GM12878 (cell line): ENCODE data around the gene GMCL2. TPM values are rescaled to one million over a fixed set of nuclear protein-coding genes. Genes with fewer than 3 reads are reported as not detected.

ENCODE experiments used
- ATAC-seq: fragments of 200-7000 bp; cut with Tn5 transposase; 3 replicates; pipeline ENCODE4 v1.9.1; 2020; ENCODE audit warnings: mild to moderate bottlenecking, moderate library complexity
- Bru-seq: library from RNA; stranded (reverse); fragments of 400-500 nt; gene quantifications from one replicate; lab custom pipeline; 2021; lab: Mats Ljungman, UMichigan
- BruChase-seq, 2 experiments: library from RNA; stranded (reverse); fragments of 400-500 nt; gene quantifications; one replicate each; lab custom pipeline; 2021; lab: Mats Ljungman, UMichigan
- BruUV-seq: library from RNA; stranded (reverse); fragments of 400-500 nt; replicated peaks from 2 replicates; lab custom pipeline; 2021; lab: Mats Ljungman, UMichigan
- CTCF ChIA-PET: fragments of 300-600 bp; sonication (Branson Sonifier 250); formaldehyde crosslinking; extraction: SDS; loops from one replicate; lab custom pipeline; 2021; ENCODE audit warnings: inconsistent platforms; lab: Yijun Ruan, JAX
- POLR2A ChIA-PET: fragments of 350-600 bp; formaldehyde crosslinking; extraction: SDS; loops from one replicate; lab custom pipeline; 2021; ENCODE audit warnings: inconsistent platforms; lab: Charles Lee
- RAD21 ChIA-PET: fragments of 300-600 bp; sonication (Branson Sonifier 250); formaldehyde crosslinking; loops from one replicate; lab custom pipeline; 2023; ENCODE audit warnings: antibody characterized with exemption; ENCODE audit not compliant: unreplicated experiment; lab: Charles Lee
- SMC1A ChIA-PET: fragments of 300-600 bp; sonication (Branson Sonifier 250); formaldehyde crosslinking; loops from one replicate; lab custom pipeline; 2023; ENCODE audit not compliant: unreplicated experiment, uncharacterized antibody; lab: Charles Lee
- DNase-seq: peaks from one replicate; pipeline ENCODE4 v3.0.0-alpha.2; 2011; ENCODE audit warnings: low read depth, low spot score
- FAIRE-seq: peaks from 3 replicates; lab custom pipeline; 2011; peaks lifted over from hg19 to GRCh38; lab: Jason Lieb, UNC
- H2AFZ ChIP-seq: 2 replicates; pipeline ENCODE4 v1.6.0; 2011; ENCODE audit warnings: low read depth, low read length, control low read depth; ENCODE audit not compliant: control insufficient read depth
- H3K27ac ChIP-seq: 2 replicates; pipeline ENCODE4 v1.5.1; 2011; ENCODE audit warnings: control low read depth; ENCODE audit not compliant: control insufficient read depth, insufficient read depth
- H3K27me3 ChIP-seq, 2 experiments: replicated peaks in 1 of 2; 2 replicates each; pipeline versions ENCODE4 v1.6.0 to v1.6.1; 2011; ENCODE audit warnings: low read length in 1 of 2; ENCODE audit not compliant: control insufficient read depth in 2 of 2, insufficient read depth in 2 of 2
- H3K36me3 ChIP-seq, 2 experiments: 2 replicates each; pipeline ENCODE4 v1.5.1; 2011; ENCODE audit warnings: low read length in 1 of 2; ENCODE audit not compliant: control insufficient read depth in 2 of 2, insufficient read depth in 2 of 2
- H3K4me1 ChIP-seq: 2 replicates; pipeline ENCODE4 v1.6.1; 2011; ENCODE audit warnings: mild to moderate bottlenecking, low read length, moderate library complexity, mixed read lengths; ENCODE audit not compliant: control insufficient read depth, insufficient read depth
- H3K4me2 ChIP-seq: 2 replicates; pipeline ENCODE4 v1.6.0; 2011; ENCODE audit warnings: control low read depth; ENCODE audit not compliant: control insufficient read depth, insufficient read depth
- H3K4me3 ChIP-seq: fragments of 200-600 bp; sonication (generic); 2 replicates; pipeline ENCODE4 v1.5.1; 2016
- H3K79me2 ChIP-seq: 2 replicates; pipeline ENCODE4 v1.6.0; 2011; ENCODE audit warnings: low read length; ENCODE audit not compliant: control insufficient read depth, insufficient read depth
- H3K9ac ChIP-seq: 2 replicates; pipeline ENCODE4 v1.8.0; 2011; ENCODE audit warnings: low read length, control low read depth, mixed read lengths; ENCODE audit not compliant: control insufficient read depth, insufficient read depth
- H3K9me3 ChIP-seq: replicated peaks from 3 replicates; pipeline ENCODE4 v1.5.1; 2011; ENCODE audit warnings: mild to moderate bottlenecking, low read length; ENCODE audit not compliant: control insufficient read depth, insufficient read depth
- H4K20me1 ChIP-seq: 2 replicates; pipeline ENCODE4 v1.6.0; 2011; ENCODE audit not compliant: control insufficient read depth, insufficient read depth
- BMI1 ChIP-seq: fragments of 450-650 bp; IDR thresholded peaks from 2 replicates; pipeline ENCODE4 v1.6.1; 2016; ENCODE audit warnings: mild to moderate bottlenecking, moderate library complexity, borderline replicate concordance
- KAT2A ChIP-seq: conservative IDR thresholded peaks from 2 replicates; pipeline ENCODE4 v1.6.1; 2011; ENCODE audit warnings: low read depth, low read length; ENCODE audit not compliant: control insufficient read depth
- MTA2 ChIP-seq: fragments of 450-650 bp; IDR thresholded peaks from 2 replicates; pipeline ENCODE4 v1.6.1; 2016; ENCODE audit warnings: low read depth, mild to moderate bottlenecking, moderate library complexity
- RBBP5 ChIP-seq: fragments of 200-600 bp; sonication (generic); conservative IDR thresholded peaks from 2 replicates; pipeline ENCODE4 v1.6.1; 2016
- ZZZ3 ChIP-seq: IDR thresholded peaks from 2 replicates; pipeline ENCODE4 v1.6.1; 2011; ENCODE audit warnings: low read depth; ENCODE audit not compliant: control insufficient read depth, insufficient read length
- WGBS: methylation state at CpG from one replicate; pipeline ENCODE4 v1.1.6; 2016; ENCODE audit warnings: low lambda C conversion rate; ENCODE audit not compliant: insufficient replicate concordance, insufficient coverage; ENCODE audit errors: missing lambda C conversion rate; 5-methylcytosine and 5-hydroxymethylcytosine counted together
- in situ Hi-C: fragments of 300-500 bp; cut with MboI; formaldehyde crosslinking; loops from 9 replicates; pipeline ENCODE4 v1.14.3; 2018; ENCODE audit warnings: mixed read lengths
- intact Hi-C: fragments of 100-400 bp; cut with micrococcal nuclease; formaldehyde crosslinking; loops from one replicate; pipeline ENCODE4 v1.14.2; 2022; ENCODE audit not compliant: unreplicated experiment
- long read RNA-seq, 2 experiments: library from polyadenylated mRNA; unstranded; transcript quantifications; one replicate each; pipeline ENCODE4 v2.0.0, GENCODE V29; 2019 to 2020
- polyA minus RNA-seq, 3 experiments: library from RNA; depleted of rRNA, polyadenylated mRNA; stranded (reverse); fragments of >200 nt; gene quantifications; 2 replicates each; pipeline ENCODE4 v1.2.3, GENCODE V29; 2011
- polyA plus RNA-seq, 11 experiments: library from polyadenylated mRNA; depleted of rRNA in 4 of 11; unstranded in 6 of 11; stranded (reverse) in 5 of 11; fragments of >200 nt; fragmentation: Nextera tagmentation in 4 of 11; fragmentation: Illumina TruSeq in 1 of 11; extraction: Ambion mirVana in 4 of 11; extraction: Trizol in 1 of 11; gene quantifications; 1 replicate in 1 of 11; 2 replicates in 10 of 11; pipeline versions ENCODE4 v1.2.1 to v1.2.3, GENCODE V29; 2011 to 2016; ENCODE audit warnings: inconsistent platforms in 2 of 11, missing spikeins in 2 of 11, low read depth in 1 of 11
- total RNA-seq, 4 experiments: library from RNA; depleted of rRNA in 3 of 4; stranded (reverse); fragments of >200 nt in 3 of 4; fragmentation: Illumina TruSeq in 1 of 4; extraction: Trizol in 1 of 4; gene quantifications; 2 replicates each; pipeline versions ENCODE4 v1.2.1 to v1.2.3, GENCODE V29; 2013 to 2021
- TF ChIP-seq, protein P1 (sequence below): IDR thresholded peaks from 2 replicates; pipeline ENCODE4 v1.6.1; 2012; ENCODE audit warnings: low read length, inconsistent platforms

GMCL2 gene, protein sequence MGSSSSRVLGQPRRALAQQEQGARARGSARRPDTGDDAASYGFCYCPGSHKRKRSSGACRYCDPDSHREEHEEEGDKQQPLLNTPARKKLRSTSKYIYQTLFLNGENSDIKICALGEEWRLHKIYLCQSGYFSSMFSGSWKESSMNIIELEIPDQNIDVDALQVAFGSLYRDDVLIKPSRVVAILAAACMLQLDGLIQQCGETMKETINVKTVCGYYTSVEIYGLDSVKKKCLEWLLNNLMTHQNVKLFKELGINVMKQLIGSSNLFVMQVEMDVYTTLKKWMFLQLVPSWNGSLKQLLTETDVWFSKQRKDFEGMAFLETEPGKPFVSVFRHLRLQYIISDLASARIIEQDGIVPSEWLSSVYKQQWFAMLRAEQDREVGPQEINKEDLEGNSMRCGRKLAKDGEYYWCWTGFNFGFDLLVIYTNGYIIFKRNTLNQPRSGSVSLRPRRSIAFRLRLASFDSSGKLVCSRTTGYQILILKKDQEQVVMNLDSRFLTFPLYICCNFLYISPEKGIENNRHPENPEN
- total RNA-seq (2013; cell fraction: nucleolus; rRNA removed) = not detected in 2 replicates
- not detected in 2 replicates for total RNA-seq (2014; rRNA removed)
- total RNA-seq (2014; rRNA removed; fragmentation: Illumina TruSeq; extraction: Trizol) = not detected in 2 replicates
- not detected in 2 replicates for total RNA-seq (2021)
- not detected for polyA plus RNA-seq (2011; ENCODE audit: low read depth)
- polyA plus RNA-seq (2011; rRNA removed) = 0.04 TPM in 1 of 2 replicates, not detected in the other
- not detected in 2 replicates for polyA plus RNA-seq (2011; cell fraction: cytosol; rRNA removed)
- not detected in 2 replicates for polyA plus RNA-seq (2011; cell fraction: nucleus; rRNA removed)
- polyA plus RNA-seq (2012) = not detected in 2 replicates
- not detected in 2 replicates for polyA plus RNA-seq (2014; fragmentation: Illumina TruSeq; extraction: Trizol)
- polyA plus RNA-seq (2014; fragmentation: Nextera tagmentation; extraction: Ambion mirVana) = not detected
- polyA plus RNA-seq (2014; rRNA removed) = not detected in 2 replicates
- polyA plus RNA-seq (2016; fragmentation: Nextera tagmentation; extraction: Ambion mirVana) = under 1 TPM in 1 of 2 experiments, not detected in 1; 0.07 TPM
- not detected in 2 replicates for polyA minus RNA-seq (2011; rRNA and poly(A)+ RNA removed)
- not detected in 2 replicates for polyA minus RNA-seq (2011; cell fraction: cytosol; rRNA and poly(A)+ RNA removed)
- polyA minus RNA-seq (2011; cell fraction: nucleus; rRNA and poly(A)+ RNA removed) = not detected in 2 replicates
- Bru-seq, nascent RNA = not detected
- BruChase-seq, experiment 1, labeled RNA remaining after a 6-hour chase = not detected
- not detected for BruChase-seq, experiment 2, labeled RNA remaining after a 2-hour chase
- long read RNA-seq, experiment 1 = 0 reads
- long read RNA-seq, experiment 2 = 0 reads

DNA sequence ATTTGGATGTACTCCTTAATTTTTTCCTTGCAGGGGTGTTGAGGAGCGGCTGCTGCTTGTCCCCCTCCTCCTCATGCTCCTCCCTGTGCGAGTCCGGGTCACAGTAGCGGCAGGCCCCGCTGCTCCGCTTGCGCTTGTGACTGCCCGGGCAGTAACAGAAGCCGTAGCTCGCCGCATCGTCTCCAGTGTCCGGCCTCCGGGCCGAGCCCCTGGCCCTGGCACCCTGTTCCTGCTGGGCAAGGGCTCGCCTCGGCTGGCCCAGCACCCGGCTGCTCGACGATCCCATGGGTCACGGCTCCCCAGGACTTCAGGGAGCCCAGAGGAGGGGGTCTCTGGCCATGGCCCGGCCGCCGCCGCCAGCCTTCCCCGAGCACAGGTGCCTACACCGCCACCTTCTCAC is at the start of gene GMCL2:
Gene GMCL2, minus strand, starts transcription at position 358 of the 400 bp plus-strand sequence. Its CDS starts 72 bp downstream, at position 286.
- in situ Hi-C loops = no loop called here
- SMC1A ChIA-PET = interaction anchor here (0.9 kb wide), 1 partner anchor 14 kb away, joined by 3 read pairs; no protein-coding TSS in a partner anchor
- Histone ChIP-seq H3K27ac (no peak within 1 kb of the TSS), H3K4me3 (no peak within 1 kb of the TSS), H3K9me3 (no peaks in the 10 kb centered on the region), H3K4me1 (no peaks in the 10 kb centered on the region), H3K4me2 (no peak within 1 kb of the TSS), H3K9ac (no peak within 1 kb of the TSS), H3K79me2 (no peaks in the 10 kb centered on the region), H3K27me3 (no peaks in the 10 kb centered on the region; a peak in 1 of 4 replicates), H3K36me3 (no peaks in the 10 kb centered on the region), H2AFZ (no peak within 1 kb of the TSS), H4K20me1 (no peaks in the 10 kb centered on the region)
- BruUV-seq = no TSS peak
- POLR2A ChIA-PET = no interaction called here
- RAD21 ChIA-PET = no interaction called here
- DNase-seq (no peak), FAIRE-seq (no peak), ATAC-seq (no peak)
- TF ChIP-seq RBBP5 = no peak
- TF ChIP-seq MTA2 = no peak
- TF ChIP-seq, protein P1, sequence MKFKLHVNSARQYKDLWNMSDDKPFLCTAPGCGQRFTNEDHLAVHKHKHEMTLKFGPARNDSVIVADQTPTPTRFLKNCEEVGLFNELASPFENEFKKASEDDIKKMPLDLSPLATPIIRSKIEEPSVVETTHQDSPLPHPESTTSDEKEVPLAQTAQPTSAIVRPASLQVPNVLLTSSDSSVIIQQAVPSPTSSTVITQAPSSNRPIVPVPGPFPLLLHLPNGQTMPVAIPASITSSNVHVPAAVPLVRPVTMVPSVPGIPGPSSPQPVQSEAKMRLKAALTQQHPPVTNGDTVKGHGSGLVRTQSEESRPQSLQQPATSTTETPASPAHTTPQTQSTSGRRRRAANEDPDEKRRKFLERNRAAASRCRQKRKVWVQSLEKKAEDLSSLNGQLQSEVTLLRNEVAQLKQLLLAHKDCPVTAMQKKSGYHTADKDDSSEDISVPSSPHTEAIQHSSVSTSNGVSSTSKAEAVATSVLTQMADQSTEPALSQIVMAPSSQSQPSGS = no peak
- TF ChIP-seq BMI1 = no peak
- TF ChIP-seq ZZZ3 = no peak
- TF ChIP-seq KAT2A = no peak
- 82% methylated on average over 27 of the region's 27 CpGs for WGBS
- CTCF ChIA-PET = no interaction called here
- intact Hi-C loops = no loop called here
